A673 (cell line): Measurements from ENCODE around the gene EBF4. TPM values are rescaled to one million over a fixed set of nuclear protein-coding genes. Genes with fewer than 3 reads are reported as not detected.

Source experiments
- BruUV-seq: library from RNA; stranded (reverse); fragments of 400-500 nt; replicated peaks from 2 replicates; lab custom pipeline; 2021; lab: Mats Ljungman, UMichigan
- CTCF ChIA-PET: fragments of 300-600 bp; sonication (Branson Sonifier 250); formaldehyde crosslinking; loops from one replicate; lab custom pipeline; 2022; ENCODE audit warnings: antibody characterized with exemption; lab: Charles Lee
- POLR2A ChIA-PET: fragments of 300-600 bp; sonication (Branson Sonifier 250); formaldehyde crosslinking; loops from one replicate; lab custom pipeline; 2022; ENCODE audit warnings: antibody characterized with exemption; ENCODE audit not compliant: low non-redundant PET; lab: Charles Lee
- DNase-seq: peaks from one replicate; pipeline ENCODE4 v3.0.0-alpha.2; 2015; ENCODE audit warnings: low spot score
- H3K27ac ChIP-seq: fragments of 200-600 bp; sonication (generic); 2 replicates; pipeline ENCODE4 v1.5.1; 2016; ENCODE audit warnings: mixed run types, low read depth, mild to moderate bottlenecking, mixed read lengths, antibody characterized with exemption, low read length; ENCODE audit not compliant: poor library complexity, severe bottlenecking
- H3K27me3 ChIP-seq: fragments of 200-600 bp; sonication (generic); replicated peaks from 2 replicates; pipeline ENCODE4 v1.6.1; 2017; ENCODE audit warnings: mixed run types, low read depth, mild to moderate bottlenecking, mixed read lengths, antibody characterized with exemption, low read length; ENCODE audit not compliant: insufficient read depth, poor library complexity
- H3K36me3 ChIP-seq: fragments of 200-600 bp; sonication (generic); 2 replicates; pipeline ENCODE4 v1.6.1; 2016; ENCODE audit warnings: mixed run types, mild to moderate bottlenecking, mixed read lengths, antibody characterized with exemption, low read length; ENCODE audit not compliant: insufficient read depth, poor library complexity, severe bottlenecking
- H3K4me1 ChIP-seq: fragments of 200-600 bp; sonication (generic); 2 replicates; pipeline ENCODE4 v1.6.1; 2017; ENCODE audit warnings: mixed run types, mild to moderate bottlenecking, mixed read lengths, antibody characterized with exemption, low read length; ENCODE audit not compliant: insufficient read depth, poor library complexity, severe bottlenecking
- H3K4me3 ChIP-seq: fragments of 200-600 bp; sonication (generic); 2 replicates; pipeline ENCODE4 v1.5.1; 2016; ENCODE audit warnings: low read depth, mixed run types, mild to moderate bottlenecking, mixed read lengths, low read length; ENCODE audit not compliant: poor library complexity, severe bottlenecking
- H3K9me3 ChIP-seq: fragments of 200-600 bp; sonication (generic); 2 replicates; pipeline ENCODE4 v1.6.1; 2016; ENCODE audit warnings: mixed run types, low read depth, mild to moderate bottlenecking, mixed read lengths, antibody characterized with exemption, low read length; ENCODE audit not compliant: poor library complexity, severe bottlenecking
- EZH2 ChIP-seq: fragments of 200-600 bp; sonication (generic); IDR thresholded peaks from 2 replicates; pipeline ENCODE4 v1.6.1; 2017; ENCODE audit warnings: borderline replicate concordance, low read depth, mild to moderate bottlenecking, mixed read lengths, antibody characterized with exemption, low read length; ENCODE audit not compliant: poor library complexity, severe bottlenecking
- intact Hi-C: fragments of 100-400 bp; cut with micrococcal nuclease; formaldehyde crosslinking; loops from one replicate; pipeline ENCODE4 v1.10.0; 2022; ENCODE audit not compliant: unreplicated experiment
- total RNA-seq: library from RNA; stranded (reverse); gene quantifications from 2 replicates; pipeline ENCODE4 v1.2.3, GENCODE V29; 2021
- TF ChIP-seq, protein P1 (sequence below): fragments of 300-800, 200-600 bp; sonication (generic); conservative IDR thresholded peaks from 2 replicates; pipeline ENCODE4 v1.5.1; 2017; ENCODE audit warnings: low read depth, mild to moderate bottlenecking, antibody characterized with exemption, low read length, moderate library complexity, mixed read lengths

The EBF4 gene
- total RNA-seq, 1 experiment from 2014 or later = 0.52 TPM

DNA sequence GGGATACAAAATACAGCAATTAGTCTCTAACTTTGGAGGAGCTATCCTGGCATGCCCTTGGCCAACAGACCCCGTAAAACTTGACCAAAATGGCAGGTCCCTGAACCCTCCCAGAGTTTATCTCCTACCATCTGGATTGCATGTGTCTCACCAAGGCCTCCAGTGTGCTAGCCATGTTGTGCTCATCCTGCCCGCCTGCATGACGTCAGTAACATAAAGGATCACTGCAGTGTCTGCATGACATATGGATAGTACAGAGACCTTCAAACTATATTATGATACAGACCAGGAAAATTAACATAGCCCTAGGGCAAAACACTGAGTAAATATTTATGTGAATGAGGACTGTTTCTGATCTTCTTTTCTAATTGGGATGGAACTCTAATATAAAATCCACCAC lies 82.6 kb downstream of the EBF4 start:
- H3K27me3 ChIP-seq = no peaks in the 10 kb centered on the region
- H3K4me3 ChIP-seq = no peak overlapping the region
- TF ChIP-seq EZH2 = no peak
- TF ChIP-seq, protein P1, sequence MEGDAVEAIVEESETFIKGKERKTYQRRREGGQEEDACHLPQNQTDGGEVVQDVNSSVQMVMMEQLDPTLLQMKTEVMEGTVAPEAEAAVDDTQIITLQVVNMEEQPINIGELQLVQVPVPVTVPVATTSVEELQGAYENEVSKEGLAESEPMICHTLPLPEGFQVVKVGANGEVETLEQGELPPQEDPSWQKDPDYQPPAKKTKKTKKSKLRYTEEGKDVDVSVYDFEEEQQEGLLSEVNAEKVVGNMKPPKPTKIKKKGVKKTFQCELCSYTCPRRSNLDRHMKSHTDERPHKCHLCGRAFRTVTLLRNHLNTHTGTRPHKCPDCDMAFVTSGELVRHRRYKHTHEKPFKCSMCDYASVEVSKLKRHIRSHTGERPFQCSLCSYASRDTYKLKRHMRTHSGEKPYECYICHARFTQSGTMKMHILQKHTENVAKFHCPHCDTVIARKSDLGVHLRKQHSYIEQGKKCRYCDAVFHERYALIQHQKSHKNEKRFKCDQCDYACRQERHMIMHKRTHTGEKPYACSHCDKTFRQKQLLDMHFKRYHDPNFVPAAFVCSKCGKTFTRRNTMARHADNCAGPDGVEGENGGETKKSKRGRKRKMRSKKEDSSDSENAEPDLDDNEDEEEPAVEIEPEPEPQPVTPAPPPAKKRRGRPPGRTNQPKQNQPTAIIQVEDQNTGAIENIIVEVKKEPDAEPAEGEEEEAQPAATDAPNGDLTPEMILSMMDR = no peak
- no peak overlapping the region for H3K27ac ChIP-seq
- intact Hi-C loops = no loop called here
- no peaks in the 10 kb centered on the region for H3K4me1 ChIP-seq
- DNase-seq = no peak
- H3K36me3 ChIP-seq = no peaks in the 10 kb centered on the region
- BruUV-seq = no TSS peak
- ChIA-PET POLR2A (no interaction called here), CTCF (no interaction called here)
- H3K9me3 ChIP-seq = no peaks in the 10 kb centered on the region

DNA sequence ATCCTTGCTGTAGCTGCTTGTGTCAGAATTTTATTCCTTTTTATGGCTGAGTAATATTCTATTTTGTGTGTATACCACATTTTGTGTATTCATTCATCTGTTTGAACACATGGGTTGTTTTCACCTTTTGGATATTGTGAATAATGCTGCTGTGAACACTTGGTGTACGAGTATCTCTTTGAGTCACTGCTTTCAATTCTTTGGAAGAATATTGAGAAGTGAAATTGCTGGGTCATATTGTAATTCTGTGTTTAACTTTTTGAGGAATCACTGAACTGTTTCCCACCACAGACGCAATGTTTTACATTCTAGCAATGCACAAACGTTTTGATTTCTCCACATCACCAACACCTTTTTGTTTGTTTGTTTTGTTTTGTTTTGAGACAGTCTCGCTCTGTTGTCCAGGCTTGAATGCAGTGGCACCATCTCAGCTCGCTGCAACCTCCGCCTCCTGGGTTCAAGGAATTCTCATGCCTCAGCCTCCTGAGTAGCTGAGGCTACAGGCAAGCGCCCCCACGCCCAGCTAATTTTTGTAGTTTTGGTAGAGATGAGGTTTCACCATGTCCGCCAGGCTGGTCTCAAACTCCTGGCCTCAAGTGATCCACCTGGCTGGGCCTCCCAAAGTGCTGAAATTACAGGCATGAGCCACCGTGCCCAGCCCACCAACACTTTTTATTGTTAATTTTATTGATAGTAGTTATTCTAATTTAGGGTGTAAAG lies 86.2 kb downstream of the EBF4 start:
- CTCF ChIA-PET = no interaction called here
- BruUV-seq = no TSS peak
- Histone ChIP-seq H3K4me1 (no peaks in the 10 kb centered on the region), H3K4me3 (no peak overlapping the region), H3K27ac (no peak overlapping the region), H3K27me3 (peaks cover 17% of the 10 kb centered on the region), H3K9me3 (no peaks in the 10 kb centered on the region), H3K36me3 (no peaks in the 10 kb centered on the region)
- intact Hi-C loops = no loop called here
- no peak for DNase-seq
- TF ChIP-seq, protein P1 = no peak
- no peak for TF ChIP-seq EZH2
- POLR2A ChIA-PET = no interaction called here

DNA sequence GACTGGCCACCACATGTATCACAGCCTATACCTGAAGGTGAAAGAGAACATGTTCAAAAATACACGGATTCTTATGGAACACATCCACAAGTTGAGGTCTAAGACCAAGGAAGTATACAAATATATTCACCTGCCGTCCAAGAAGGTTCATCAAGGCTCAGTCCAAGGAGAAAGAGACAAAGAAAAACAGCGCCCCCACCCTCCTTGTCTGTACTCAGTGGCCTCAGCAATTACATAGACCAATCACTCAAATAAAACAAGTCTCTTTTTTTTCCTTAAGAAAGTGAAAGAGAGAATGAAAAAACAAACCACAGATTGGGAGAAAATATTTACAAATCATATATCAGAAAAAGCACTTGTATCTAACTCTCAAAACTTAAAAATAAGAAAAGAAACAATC lies 88.4 kb downstream of the EBF4 start:
- Histone ChIP-seq H3K36me3 (no peaks in the 10 kb centered on the region), H3K27me3 (peaks cover 17% of the 10 kb centered on the region), H3K4me3 (no peak overlapping the region), H3K9me3 (no peaks in the 10 kb centered on the region), H3K27ac (no peak overlapping the region), H3K4me1 (no peaks in the 10 kb centered on the region)
- intact Hi-C loops = no loop called here
- TF ChIP-seq, protein P1 = no peak
- TF ChIP-seq EZH2 = no peak
- ChIA-PET POLR2A (no interaction called here), CTCF (no interaction called here)
- no TSS peak for BruUV-seq
- DNase-seq = no peak
